NB4 (cell line): ENCODE measurements around the gene ARHGEF16.

ENCODE experiments used
- DNase-seq: peaks from one replicate; pipeline ENCODE4 v3.0.0; 2010; ENCODE audit warnings: low read depth
- H3K4me3 ChIP-seq: one replicate; pipeline ENCODE4 v1.5.1; 2011; ENCODE audit warnings: mild to moderate bottlenecking, low read depth, low read length, moderate library complexity
- MAX ChIP-seq: IDR thresholded peaks from 2 replicates; pipeline ENCODE4 v1.6.1; 2011; ENCODE audit warnings: low read depth, low read length
- MYC ChIP-seq: IDR thresholded peaks from 2 replicates; pipeline ENCODE4 v1.6.1; 2011; ENCODE audit warnings: low read depth, low read length
- POLR2A ChIP-seq: IDR thresholded peaks from 2 replicates; pipeline ENCODE4 v1.6.1; 2011; ENCODE audit warnings: mild to moderate bottlenecking; ENCODE audit not compliant: insufficient read length; ENCODE audit errors: extremely low read depth
- TF ChIP-seq, protein P1 (sequence below): IDR thresholded peaks from one replicate; pipeline ENCODE4 v1.5.1; 2012; ENCODE audit warnings: low read depth, low read length

Gene ARHGEF16

DNA sequence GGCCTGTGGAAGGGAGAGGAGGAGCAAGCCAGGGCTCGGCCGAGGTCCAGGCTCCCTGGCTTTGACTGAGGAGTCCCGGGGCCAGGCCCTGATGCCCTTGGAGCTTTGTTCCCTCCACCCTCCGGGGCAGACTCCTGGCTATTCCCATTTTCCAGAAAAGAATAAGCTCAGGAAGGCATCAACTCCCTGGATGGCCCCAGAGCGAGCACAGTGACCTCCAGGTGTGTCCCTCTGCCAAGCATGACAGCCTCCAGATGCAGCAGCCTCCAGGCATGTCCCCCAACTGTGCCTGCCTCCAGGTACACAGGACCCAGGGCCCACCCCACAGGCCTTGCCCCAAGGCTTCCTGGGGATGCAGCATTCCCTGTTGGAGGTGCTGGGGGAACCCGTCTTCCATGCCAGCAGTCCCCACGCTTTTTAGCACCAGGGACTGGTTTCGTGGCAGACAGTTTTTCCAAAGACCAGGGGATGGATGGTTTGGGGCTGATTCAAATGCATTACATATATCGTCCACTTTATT lies 15.7 kb upstream of the ARHGEF16 start:
- TF ChIP-seq POLR2A (no peak), MYC (no peak), MAX (no peak)
- TF ChIP-seq, protein P1, sequence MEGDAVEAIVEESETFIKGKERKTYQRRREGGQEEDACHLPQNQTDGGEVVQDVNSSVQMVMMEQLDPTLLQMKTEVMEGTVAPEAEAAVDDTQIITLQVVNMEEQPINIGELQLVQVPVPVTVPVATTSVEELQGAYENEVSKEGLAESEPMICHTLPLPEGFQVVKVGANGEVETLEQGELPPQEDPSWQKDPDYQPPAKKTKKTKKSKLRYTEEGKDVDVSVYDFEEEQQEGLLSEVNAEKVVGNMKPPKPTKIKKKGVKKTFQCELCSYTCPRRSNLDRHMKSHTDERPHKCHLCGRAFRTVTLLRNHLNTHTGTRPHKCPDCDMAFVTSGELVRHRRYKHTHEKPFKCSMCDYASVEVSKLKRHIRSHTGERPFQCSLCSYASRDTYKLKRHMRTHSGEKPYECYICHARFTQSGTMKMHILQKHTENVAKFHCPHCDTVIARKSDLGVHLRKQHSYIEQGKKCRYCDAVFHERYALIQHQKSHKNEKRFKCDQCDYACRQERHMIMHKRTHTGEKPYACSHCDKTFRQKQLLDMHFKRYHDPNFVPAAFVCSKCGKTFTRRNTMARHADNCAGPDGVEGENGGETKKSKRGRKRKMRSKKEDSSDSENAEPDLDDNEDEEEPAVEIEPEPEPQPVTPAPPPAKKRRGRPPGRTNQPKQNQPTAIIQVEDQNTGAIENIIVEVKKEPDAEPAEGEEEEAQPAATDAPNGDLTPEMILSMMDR = no peak

DNA sequence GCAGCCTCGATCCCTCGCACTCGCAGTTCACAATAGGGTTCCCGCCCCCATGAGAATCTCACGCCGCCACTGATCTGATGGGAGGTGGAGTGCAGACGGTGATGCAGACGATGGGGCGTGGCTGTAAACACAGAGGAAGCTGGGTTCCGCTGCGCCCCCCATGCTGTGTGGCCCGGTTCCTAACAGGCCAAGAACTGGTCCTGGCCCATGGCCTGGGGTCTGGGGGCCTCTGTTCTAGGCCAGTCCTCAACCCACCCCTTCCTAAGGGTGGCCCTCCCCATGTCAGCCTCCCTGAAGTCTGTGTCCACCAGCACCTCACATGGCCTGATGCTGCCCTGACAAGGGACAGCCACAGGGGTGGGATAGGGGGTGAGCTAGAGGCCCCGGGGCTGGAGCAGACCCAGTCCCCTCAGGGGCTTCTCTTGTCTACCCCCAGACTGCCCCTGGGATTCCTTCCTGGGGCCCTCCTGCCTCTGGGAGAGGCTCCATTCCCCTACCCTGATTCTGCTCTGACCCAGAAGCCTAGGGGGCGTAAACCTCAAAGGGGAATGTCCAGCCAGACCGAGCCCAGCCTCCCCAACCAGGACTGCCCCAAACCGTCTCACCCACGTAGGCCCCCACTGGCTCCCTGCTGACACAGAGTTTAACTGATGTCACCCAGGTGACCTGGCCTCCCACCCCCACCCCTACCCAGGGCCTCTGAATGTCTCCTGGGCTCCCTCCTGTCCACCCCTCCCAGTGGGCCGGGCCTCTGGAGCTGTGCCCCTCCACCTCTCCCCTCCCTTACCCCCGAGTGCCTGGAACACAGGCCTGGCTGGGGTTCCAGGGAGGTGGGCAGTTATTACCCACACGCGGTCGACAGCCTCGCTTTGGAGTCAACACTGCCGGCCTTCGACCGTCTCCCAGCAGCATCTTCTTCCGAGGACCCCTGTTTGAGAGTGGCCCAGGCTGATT lies 14.8 kb upstream of the ARHGEF16 start:
- DNase-seq = no peak
- H3K4me3 ChIP-seq = no peak overlapping the region
- no peak for TF ChIP-seq MAX
- no peak for TF ChIP-seq POLR2A
- no peak for TF ChIP-seq MYC
- TF ChIP-seq, protein P1 = no peak

More for the DNA sequence above, 15.7 kb upstream of the ARHGEF16 start:
- no peak overlapping the region for H3K4me3 ChIP-seq
- no peak for DNase-seq

- H3K4me3 ChIP-seq = no peak overlapping the region
- no peak for TF ChIP-seq MYC
- TF ChIP-seq MAX = no peak
- TF ChIP-seq, protein P1 = no peak
- TF ChIP-seq POLR2A = no peak
- no peak for DNase-seq
These were observed 14.2 kb upstream of the ARHGEF16 start for GRCh38 chr1:3440300-3440681.

DNA sequence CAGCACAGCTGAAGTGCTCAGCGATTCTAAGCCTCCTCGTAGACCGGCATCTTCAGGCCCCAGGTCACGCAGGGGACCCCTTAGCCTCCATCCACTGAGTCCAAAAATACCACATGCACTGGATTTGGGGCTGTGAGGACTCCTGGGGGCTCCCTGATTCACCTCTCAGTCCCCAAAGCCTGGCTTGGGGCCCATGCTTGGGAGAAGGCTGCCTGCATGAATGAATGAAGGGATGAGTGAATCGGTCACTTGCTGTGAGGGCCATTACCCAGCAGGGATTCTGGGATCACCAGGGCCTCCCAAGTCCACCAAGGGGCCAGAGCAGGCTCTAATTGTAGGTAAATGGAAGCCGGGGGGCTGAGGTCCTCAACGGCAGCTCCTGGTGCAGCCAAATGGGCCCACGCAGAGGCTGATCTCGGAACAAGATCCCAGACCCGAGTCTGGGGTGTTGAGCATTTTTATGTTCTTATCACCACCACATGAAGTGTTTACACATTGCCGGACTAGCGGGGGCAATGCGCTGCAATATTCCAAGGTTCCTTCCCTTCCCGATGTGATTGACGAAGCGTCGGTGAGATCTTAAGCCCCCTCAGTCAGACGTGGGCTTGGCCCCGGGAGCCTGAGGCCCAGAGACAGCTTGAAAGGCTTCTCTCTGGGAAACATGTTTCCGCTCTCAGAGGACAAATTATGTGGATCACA lies 13.6 kb upstream of the ARHGEF16 start:
- no peak overlapping the region for H3K4me3 ChIP-seq
- DNase-seq = no peak
- TF ChIP-seq POLR2A = no peak
- no peak for TF ChIP-seq MYC
- TF ChIP-seq MAX = no peak
- TF ChIP-seq, protein P1 = no peak

DNA sequence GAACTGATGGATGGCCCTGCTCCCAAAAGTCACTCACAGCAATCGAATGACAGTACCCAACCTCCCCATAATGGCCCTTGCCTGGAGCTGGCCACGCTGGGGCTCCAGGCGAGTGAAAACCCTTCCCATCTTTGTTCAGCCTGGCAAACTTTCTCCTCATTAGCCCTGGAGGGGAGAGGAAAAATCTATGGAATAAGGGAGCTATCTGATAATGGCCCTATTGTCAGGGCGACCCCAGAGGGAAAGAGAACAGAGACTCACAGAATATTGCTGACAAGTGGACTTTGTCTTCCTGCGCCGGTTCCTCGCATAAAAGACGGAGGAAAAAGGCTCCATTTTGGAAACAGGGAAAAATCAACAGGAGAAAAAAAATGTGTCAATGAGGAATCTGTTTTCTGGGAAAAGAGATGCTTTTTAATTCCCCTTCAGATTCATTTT lies 13.0 kb upstream of the ARHGEF16 start:
- no peak for DNase-seq
- H3K4me3 ChIP-seq = no peak overlapping the region
- TF ChIP-seq, protein P1 = no peak
